Stimulated activated CD4-positive, alpha-beta T cell treated with anti-CD3 and anti-CD28 coated beads, Interleukin-1b, Interleukin-23, amount 100 ng/mL, for 24 hours (primary cell): Measurements from ENCODE around the gene BMP8B.
"Not testable (repeated sequence)": the region's sequence is repeated elsewhere in the genome, so short reads cannot be mapped to it uniquely, and the experiment has no call there.

Experiments used
- DNase-seq, 4 experiments: peaks; one replicate each; pipeline ENCODE4 v3.0.0-alpha.2; 2020; ENCODE audit warnings: low read depth in 4 of 4, low spot score in 1 of 4

BMP8B gene

DNA sequence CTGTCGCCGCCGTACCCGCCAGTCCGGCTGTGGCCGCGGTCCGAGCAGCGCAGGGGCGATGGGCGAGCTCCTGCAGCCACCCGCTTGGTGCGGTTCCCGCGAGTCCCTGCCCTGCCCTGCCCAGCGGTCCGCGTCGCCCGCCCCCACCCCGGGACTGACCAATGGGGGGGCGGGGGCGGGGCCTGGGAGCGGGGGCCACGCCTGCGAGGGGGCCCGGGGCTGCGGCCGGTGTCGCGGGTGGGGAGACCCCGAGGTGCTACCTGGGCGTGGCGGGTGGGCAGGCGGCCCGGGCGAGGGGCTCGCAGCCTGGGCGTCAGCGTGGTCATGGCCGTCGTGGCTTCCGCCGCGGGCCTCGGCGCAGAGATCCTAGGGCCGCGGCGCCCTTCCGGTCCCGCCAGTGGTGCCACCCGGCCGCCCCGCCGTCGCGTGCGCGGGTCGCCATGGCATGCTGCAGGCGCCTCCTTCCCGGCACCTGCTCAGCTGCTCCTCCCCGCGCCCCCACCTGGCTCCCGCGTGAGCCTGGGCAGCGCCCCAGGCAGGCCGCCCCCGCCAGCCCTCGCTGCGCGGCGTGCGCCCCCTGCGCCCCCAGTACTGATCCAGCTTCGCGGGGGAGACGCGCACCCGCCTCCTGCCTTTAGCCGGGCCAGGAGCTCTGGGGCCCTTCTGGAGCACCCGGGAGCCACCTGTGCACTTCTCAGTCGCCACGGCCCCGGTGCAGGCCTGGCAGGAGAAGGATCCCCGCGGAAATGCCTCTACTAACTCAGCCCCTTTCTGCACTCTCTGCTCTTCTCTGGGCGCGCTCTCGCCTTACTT is at the start of gene BMP8B:
TSS of gene BMP8B (minus strand) at position 108 of the 813 bp plus-strand sequence. CDS start 380 bp downstream, outside the sequence.
- DNase-seq: peak in 2 of 4 experiments; percentile 7 to 30

GRCh38 chr1:39836595-39837110 is 48.0 kb upstream of the BMP8B start:
- no peak for DNase-seq

DNA sequence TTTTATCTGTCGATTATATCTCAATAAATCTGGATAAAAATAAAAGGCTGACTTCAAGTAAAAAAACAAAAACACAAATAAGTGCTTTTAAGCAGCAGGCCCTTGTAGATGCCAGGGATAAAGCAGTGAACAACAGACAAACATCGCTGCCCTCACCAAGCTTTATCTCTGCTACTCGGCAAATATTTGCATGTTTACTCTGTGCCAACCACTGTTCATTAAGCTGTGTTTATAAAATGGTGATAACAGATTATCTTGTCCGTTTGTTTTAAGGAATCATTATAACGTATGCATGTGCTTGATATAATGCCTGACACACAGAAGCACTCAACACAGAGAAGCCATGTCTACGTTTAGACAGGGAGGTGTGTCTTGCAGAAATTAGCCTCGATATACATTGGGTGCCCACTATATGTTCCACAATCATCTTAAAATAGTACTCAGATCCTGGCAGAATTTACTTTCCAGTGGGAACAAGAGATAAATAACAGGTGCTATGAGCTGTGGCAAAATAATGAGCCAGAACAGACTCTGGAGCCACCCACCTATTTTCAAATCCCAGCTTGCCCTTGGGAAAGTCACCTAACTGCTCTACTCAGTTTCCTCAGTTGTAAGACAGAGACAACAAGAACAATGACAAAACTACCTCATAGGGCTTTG is 47.4 kb upstream of the BMP8B start:
- DNase-seq: no peak

DNA sequence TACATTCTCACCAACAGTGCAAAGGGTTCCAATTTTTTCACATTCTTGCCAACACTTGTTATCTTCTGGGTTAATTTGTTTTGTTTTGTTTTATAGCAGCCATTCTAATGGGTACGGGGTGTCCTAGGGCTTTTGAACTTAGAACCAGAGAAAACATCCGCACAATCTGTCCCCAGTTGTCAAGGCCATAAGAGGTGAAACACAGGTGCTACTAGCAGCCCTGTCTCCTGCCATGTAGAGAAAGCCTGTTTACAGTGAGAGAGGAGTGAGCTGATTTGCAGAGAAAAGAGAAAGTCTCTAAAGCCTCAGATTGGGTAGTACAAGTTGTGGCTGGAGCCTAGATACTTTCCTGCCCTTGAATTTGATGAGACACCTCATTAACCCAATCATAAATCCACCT is 46.4 kb upstream of the BMP8B start:
- DNase-seq: no peak

GRCh38 chr1:39833621-39834385 is 45.1 kb upstream of the BMP8B start:
- no peak for DNase-seq

DNA sequence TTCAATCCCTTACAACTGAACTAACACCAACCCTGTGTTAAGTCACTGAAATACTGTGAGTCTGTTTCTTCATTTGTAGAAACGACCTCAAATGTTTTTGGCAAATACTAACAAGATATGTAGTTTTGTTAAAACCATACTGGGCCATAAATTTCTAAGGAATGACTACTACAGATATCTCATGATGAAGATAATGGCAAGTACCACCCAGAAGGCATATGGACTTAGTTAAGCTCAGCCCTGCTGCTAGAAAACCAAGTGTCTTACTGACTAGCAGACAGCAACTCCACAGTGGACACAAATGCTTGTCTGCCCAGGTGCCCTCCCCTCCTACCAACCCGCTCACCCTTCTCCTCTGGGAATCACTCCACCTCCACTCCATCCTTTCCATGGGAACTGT is 44.5 kb upstream of the BMP8B start:
- DNase-seq: no peak

DNA sequence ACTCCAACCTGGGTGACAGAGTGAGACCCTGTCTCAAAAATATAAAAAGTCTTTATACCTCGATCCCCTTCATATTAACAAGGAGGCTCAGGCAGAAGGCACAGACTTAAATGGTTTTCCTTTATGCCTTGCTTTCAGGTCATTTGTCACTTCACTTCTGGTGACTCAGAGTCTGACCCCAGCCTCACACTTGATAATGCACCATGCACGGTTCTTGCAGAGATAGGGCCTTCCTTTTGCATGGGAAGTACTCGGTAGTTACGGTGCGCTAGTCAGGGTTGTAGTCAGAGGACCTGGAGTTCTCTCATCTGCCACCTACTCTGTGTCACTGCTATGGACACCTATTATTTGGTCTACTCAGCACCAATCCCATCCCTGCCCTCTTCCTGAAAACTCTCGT is 43.6 kb upstream of the BMP8B start:
- no peak for DNase-seq

- no peak for DNase-seq
These were observed 41.3 kb upstream of the BMP8B start for GRCh38 chr1:39829791-39830533.

GRCh38 chr1:39828734-39829133 is 40.1 kb upstream of the BMP8B start:
- DNase-seq: no peak

GRCh38 chr1:39828255-39828654 is 39.6 kb upstream of the BMP8B start:
- DNase-seq: not testable (repeated sequence)

- DNase-seq: no peak
These were observed 38.5 kb upstream of the BMP8B start for GRCh38 chr1:39827201-39827600.

DNA sequence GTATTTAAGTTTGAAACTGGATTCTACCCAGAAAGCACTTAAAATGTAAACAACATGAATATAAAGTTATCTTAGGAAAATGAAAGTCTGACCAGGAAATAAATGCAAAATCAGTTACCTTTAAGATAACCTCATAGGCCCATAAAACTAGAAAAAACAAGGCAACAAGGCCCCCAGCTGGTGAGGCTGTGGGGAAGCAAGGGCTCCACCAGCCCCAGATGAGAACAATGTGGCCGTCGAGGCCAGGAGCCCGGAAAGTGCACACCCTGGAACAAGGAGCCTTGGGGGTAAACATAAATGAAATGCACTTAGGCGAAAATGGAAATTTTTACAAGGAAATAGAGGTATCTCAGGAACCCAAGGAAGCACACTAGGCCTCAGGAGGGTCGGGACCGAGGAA is 37.9 kb upstream of the BMP8B start:
- no peak for DNase-seq

GRCh38 chr1:39825432-39825941 is 36.8 kb upstream of the BMP8B start:
- DNase-seq: no peak

DNA sequence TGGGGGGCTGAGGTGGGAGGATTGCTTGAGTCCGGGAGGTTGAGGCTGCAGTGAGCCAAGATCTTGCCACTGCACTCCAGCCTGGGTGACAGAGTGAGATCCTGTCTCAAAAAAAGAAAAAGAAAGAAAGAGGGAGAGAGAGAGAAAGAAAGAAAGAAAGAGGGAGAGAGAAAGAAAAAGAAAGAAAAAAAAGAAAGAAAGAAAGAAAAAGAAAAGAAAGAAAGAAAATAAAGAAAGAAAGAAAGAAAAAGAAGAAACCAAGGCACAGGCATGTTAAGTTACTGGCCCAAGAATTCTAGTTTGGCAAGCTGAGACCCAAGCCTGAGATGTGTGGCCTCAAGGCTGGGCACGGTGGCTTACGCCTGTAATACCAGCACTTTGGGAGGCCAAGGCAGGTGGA is 34.8 kb upstream of the BMP8B start:
- DNase-seq: not testable (repeated sequence)

DNA sequence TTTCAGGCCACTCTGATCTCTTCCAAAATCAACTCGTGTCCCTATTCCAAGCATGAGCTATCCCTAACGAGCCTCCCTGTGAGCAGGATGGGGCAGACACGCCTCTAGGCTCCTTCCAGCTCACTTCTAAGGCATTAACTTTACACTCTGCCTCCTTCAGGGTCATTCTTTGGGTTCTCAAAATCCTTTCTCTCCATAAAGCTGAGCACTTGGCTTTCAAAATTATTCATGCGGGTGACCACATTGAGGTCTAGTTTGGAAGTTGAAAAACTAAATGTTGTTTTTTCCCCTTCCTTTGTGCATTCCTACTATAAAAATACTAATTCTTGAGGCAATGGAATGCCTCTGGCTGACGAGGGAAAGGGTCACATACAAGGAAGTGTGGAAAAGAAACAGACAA is 33.5 kb upstream of the BMP8B start:
- DNase-seq: no peak

GRCh38 chr1:39819091-39819812 is 30.6 kb upstream of the BMP8B start:
- DNase-seq: no peak

- no peak for DNase-seq
These were observed 29.8 kb upstream of the BMP8B start for GRCh38 chr1:39818482-39818881.

DNA sequence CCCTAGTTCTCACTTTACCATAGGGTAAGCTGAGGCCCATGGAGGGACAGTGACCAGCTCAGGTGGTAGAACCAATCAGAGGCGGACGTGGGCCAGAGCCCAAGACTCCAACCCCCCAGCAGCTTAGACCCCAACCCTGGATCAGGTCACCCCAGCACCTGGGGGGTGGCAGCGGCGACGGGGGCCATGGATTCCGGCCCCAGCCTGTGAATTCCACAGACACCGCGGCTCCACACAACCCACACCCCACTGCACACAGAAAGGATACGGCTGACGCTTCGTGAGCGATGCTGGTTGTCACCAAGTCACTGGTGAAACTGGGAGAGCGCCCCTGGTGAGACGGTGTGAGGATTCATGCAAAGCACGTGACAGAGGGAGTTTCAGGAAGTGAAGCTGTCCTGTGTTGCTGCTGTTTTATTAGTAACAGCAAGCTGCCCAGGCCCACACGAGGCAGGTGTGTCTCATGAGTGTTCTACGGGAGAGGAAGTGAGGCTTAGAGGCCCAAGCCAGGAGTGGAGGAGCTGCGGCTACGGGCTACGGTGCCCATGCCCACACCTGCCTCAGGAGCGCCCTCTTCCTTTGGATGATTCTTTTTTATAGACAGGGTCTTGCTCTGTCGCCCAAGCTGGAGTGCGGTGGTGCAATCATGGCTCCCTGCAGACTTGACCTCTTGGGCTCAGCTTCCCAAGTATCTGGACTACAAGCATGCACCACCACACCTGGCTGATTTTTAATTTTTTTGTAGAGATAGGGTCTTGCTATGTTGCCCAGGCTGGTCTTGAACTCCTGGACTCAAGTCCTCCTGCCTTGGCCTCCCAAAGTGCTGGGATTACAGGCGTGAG is 28.6 kb upstream of the BMP8B start:
- peak in 3 of 4 experiments; percentile 16 to 40 (median 37) for DNase-seq
